Metanephros (tissue), 1 donor: ENCODE measurements around the gene HNRNPLL. TPM values are rescaled to one million over a fixed set of nuclear protein-coding genes. Genes with fewer than 3 reads are reported as not detected.

Source experiments
- total RNA-seq: library from RNA; depleted of rRNA; stranded (reverse); fragments of >200 nt; gene quantifications from one replicate; pipeline ENCODE4 v1.2.3, GENCODE V29; 2014

HNRNPLL gene
- 74.2 TPM for total RNA-seq

DNA sequence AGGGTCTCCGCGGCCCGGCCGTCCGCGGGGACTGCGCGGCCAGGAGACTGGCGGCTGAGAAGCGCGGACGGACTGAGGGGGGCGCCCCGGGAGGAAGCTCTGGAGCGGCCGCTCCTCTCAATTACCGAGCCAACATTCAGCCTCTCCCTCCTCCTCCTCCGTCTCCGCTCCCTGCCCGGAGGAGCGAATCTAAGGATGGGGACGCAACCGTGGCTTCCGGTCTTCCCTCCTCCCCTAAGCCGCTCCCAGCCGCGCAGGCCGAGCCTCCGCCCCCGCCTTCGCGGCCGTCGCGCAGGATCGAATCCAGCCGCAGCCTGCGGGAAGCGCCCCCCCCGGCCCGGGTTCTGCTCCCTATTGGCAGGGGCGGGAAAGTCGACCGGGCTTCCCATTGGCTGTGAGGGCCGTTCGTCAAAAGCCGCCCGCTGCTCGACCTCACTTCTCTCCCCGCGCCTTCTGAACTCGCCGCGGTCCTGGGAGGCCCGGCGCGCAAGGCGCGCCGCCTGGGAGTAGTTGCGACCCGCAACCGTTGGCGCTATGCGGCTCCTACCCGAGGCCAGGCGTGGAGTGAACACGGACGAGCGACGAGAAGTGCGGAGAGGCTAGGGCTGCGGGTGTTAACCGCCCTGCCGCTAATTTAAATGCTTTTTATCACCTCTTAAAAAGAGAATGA is at the start of gene HNRNPLL:
Gene HNRNPLL (minus strand): TSS at position 197 of the 670 bp plus-strand sequence. CDS start 302 bp downstream, outside the sequence.

Other genes starting within 250 kb of the HNRNPLL start
- gene ATL2, start 225.7 kb downstream of the HNRNPLL start, total RNA-seq: 99.9 TPM
- gene GALM, start 63.2 kb upstream of the HNRNPLL start, total RNA-seq: 39.1 TPM
- gene SRSF7, start 148.4 kb upstream of the HNRNPLL start, total RNA-seq: 139 TPM
- gene GEMIN6, start 175.3 kb upstream of the HNRNPLL start, total RNA-seq: 8.6 TPM